Right lobe of liver (tissue), 4 donors: ENCODE data around the gene CX3CR1.

Experiments
- CTCF ChIP-seq, 4 donors: fragments of 200-600 bp in 3 of 4; fragments of 450-650 bp in 1 of 4; IDR thresholded peaks; one replicate each; pipeline versions ENCODE4 v1.5.1 to v1.8.0; 2016 to 2022; ENCODE audit warnings: antibody characterized with exemption in 4 of 4, mild to moderate bottlenecking in 2 of 4
- POLR2A ChIP-seq: fragments of 450-650 bp; IDR thresholded peaks from one replicate; pipeline ENCODE4 v1.6.1; 2017; ENCODE audit warnings: antibody characterized with exemption, mild to moderate bottlenecking
- donor health status: DM: no; HTN: no; CAD: no.
- donor health status: DM: no; HTN: no; CAD: no.
- donor health status: DM: no; HTN: yes; CAD: no.

- TF ChIP-seq POLR2A (no peak), CTCF (IDR thresholded peaks at IDR 0.05) (no peak)
These were observed 3.1 kb downstream of the CX3CR1 start for GRCh38 chr3:39276746-39277145.
